IPS-18c (cell line): ENCODE measurements around the gene CTXND2.
A peak's percentile ranks its signal among the peaks of the same experiment; 100 is the strongest.
"Not testable (repeated sequence)": the region's sequence is repeated elsewhere in the genome, so short reads cannot be mapped to it uniquely, and the experiment has no call there.

Experiments
- H3K4me3 ChIP-seq: 2 replicates; pipeline ENCODE4 v1.7.0; 2013; ENCODE audit warnings: low read depth, mild to moderate bottlenecking, low read length, moderate library complexity; ENCODE audit not compliant: insufficient read depth
- H3K9me3 ChIP-seq: one replicate; pipeline ENCODE4 v1.6.1; 2013; ENCODE audit warnings: mild to moderate bottlenecking, low read length, moderate library complexity; ENCODE audit not compliant: control insufficient read depth, insufficient read depth

Gene CTXND2

GRCh38 chr1:150887018-150887417, at the start of gene CTXND2:
Gene CTXND2, plus strand, starts transcription at chr1:150887136. Its CDS starts 25,179 bp downstream, at chr1:150912315.
- Histone ChIP-seq H3K9me3 (no peaks in the 10 kb centered on the region), H3K4me3 (no peak within 1 kb of the TSS)

- not testable (repeated sequence) for H3K4me3 ChIP-seq, H3K9me3 ChIP-seq
These were observed 46.1 kb upstream of the CTXND2 start for GRCh38 chr1:150840850-150841249.

GRCh38 chr1:150841626-150842025, 45.3 kb upstream of the CTXND2 start:
- Histone ChIP-seq H3K9me3 (peaks cover 2% of the 10 kb centered on the region), H3K4me3 (no peak overlapping the region)

- no peak overlapping the region for H3K4me3 ChIP-seq
- peaks cover 2% of the 10 kb centered on the region for H3K9me3 ChIP-seq
These were observed 44.6 kb upstream of the CTXND2 start for GRCh38 chr1:150842343-150842742.

- Histone ChIP-seq H3K9me3 (peaks cover 2% of the 10 kb centered on the region), H3K4me3 (no peak overlapping the region)
These were observed 44.0 kb upstream of the CTXND2 start for GRCh38 chr1:150842964-150843363.

- Histone ChIP-seq H3K4me3 (no peak overlapping the region), H3K9me3 (peaks cover 2% of the 10 kb centered on the region)
These were observed 43.5 kb upstream of the CTXND2 start for GRCh38 chr1:150843474-150843873.

- H3K4me3 ChIP-seq, result no peak overlapping the region
- H3K9me3 ChIP-seq, result peaks cover 2% of the 10 kb centered on the region
These were observed 40.3 kb upstream of the CTXND2 start for GRCh38 chr1:150846473-150847146.

- not testable (repeated sequence) for H3K9me3 ChIP-seq, H3K4me3 ChIP-seq
These were observed 36.1 kb upstream of the CTXND2 start for GRCh38 chr1:150850801-150851362.

- not testable (repeated sequence) for H3K9me3 ChIP-seq, H3K4me3 ChIP-seq
These were observed 34.2 kb upstream of the CTXND2 start for GRCh38 chr1:150852734-150853133.

- H3K4me3 ChIP-seq, result no peak overlapping the region
- no peaks in the 10 kb centered on the region for H3K9me3 ChIP-seq
These were observed 23.2 kb upstream of the CTXND2 start for GRCh38 chr1:150863724-150864123.

GRCh38 chr1:150864200-150864599, 22.7 kb upstream of the CTXND2 start:
- not testable (repeated sequence) for H3K9me3 ChIP-seq, H3K4me3 ChIP-seq

- Histone ChIP-seq H3K4me3 (no peak overlapping the region), H3K9me3 (no peaks in the 10 kb centered on the region)
These were observed 17.3 kb upstream of the CTXND2 start for GRCh38 chr1:150869683-150870082.

GRCh38 chr1:150872572-150872971, 14.4 kb upstream of the CTXND2 start:
- H3K4me3 ChIP-seq, result no peak overlapping the region
- H3K9me3 ChIP-seq, result no peaks in the 10 kb centered on the region

GRCh38 chr1:150873521-150873920, 13.4 kb upstream of the CTXND2 start:
- Histone ChIP-seq H3K4me3 (no peak overlapping the region), H3K9me3 (no peaks in the 10 kb centered on the region)

- no peaks in the 10 kb centered on the region for H3K9me3 ChIP-seq
- no peak overlapping the region; the same call in 1 of the 2 replicates for H3K4me3 ChIP-seq
These were observed 12.3 kb upstream of the CTXND2 start for GRCh38 chr1:150874455-150875196.

- H3K4me3 ChIP-seq, result peak overlapping the region; percentile 79
- no peaks in the 10 kb centered on the region for H3K9me3 ChIP-seq
These were observed 11.5 kb upstream of the CTXND2 start for GRCh38 chr1:150875197-150876118.

GRCh38 chr1:150876119-150876454, 10.8 kb upstream of the CTXND2 start:
- Histone ChIP-seq H3K9me3 (no peaks in the 10 kb centered on the region), H3K4me3 (peak overlapping the region; percentile 79)
